CD4-positive, alpha-beta T cell treated with Interferon alpha-2 for 1 hour (primary cell): ENCODE data around the gene PCYOX1L.

ENCODE experiments used
- DNase-seq, 2 donors: peaks; one replicate each; pipeline ENCODE4 v3.0.0-alpha.2; 2020 to 2022

Gene PCYOX1L

GRCh38 chr5:149338364-149338763 lies 19.5 kb upstream of the PCYOX1L start:
- DNase-seq = no peak

GRCh38 chr5:149340920-149341319 lies 16.9 kb upstream of the PCYOX1L start:
- DNase-seq = no peak

- DNase-seq = no peak
These were observed 16.0 kb upstream of the PCYOX1L start for GRCh38 chr5:149341876-149342275.

DNA sequence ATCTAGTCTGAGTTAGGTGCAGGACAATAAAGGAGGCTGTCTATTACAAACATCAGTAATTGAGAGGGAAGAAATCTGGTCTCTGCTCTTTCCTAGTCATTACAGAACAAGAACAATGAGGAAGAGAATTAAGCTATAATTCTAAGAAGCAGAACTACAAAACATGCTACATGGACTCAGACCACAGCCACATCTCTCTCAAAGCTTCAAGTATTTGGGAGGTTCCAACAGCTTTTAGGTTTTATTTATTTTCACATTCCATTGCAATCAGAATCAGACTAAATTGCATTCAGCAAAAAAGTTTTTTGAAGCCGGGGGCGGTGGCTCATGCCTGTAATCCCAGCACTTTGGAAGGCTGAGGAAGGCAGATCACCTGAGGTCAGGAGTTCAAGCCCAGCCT lies 13.7 kb upstream of the PCYOX1L start:
- DNase-seq = no peak

DNA sequence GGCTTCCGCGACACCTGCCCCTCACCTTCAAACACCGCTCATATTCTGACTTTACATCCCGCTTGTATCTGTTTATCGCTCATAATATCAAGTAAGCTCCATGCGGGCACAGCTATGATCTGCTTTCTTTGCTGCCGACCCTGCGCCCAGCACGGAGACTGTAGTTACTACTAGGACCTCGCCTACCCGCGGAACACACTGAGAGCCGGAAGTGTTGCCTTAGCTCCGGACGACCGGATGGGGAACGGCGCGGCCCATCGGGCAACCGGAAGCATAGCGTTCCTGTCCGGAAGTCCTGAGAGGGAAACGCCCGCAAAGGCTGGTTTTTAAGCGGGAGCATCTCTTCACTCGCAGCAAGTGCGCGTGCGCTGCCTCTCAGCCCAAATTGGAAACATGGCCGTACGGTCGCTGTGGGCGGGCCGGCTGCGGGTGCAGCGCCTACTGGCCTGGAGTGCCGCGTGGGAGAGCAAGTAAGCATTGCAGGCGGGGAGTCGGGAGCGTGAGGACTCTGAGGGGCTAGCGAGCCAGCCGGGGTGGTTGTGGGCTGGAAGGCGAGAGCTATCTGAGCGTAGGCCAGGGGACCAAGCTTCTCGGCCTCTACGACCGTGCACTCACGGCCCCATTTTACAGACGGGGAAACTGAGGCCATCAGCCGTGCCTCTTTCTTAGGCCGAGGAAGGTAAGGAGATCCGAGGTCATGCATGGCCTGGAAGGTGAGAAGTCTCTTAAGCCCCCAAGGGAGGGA lies 12.5 kb upstream of the PCYOX1L start, which contains the start of gene GRPEL2:
TSS of gene GRPEL2 (plus strand) at position 353 of the 745 bp plus-strand sequence. CDS start at position 394, 41 bp downstream.
- DNase-seq = peak; percentile 89 to 91

- DNase-seq = peak in 1 of 2 donors; percentile 28
These were observed 12.0 kb upstream of the PCYOX1L start for GRCh38 chr5:149345892-149346222.

- DNase-seq = peak in 1 of 2 donors; percentile 77
These were observed 9.3 kb upstream of the PCYOX1L start for GRCh38 chr5:149348518-149348917.

DNA sequence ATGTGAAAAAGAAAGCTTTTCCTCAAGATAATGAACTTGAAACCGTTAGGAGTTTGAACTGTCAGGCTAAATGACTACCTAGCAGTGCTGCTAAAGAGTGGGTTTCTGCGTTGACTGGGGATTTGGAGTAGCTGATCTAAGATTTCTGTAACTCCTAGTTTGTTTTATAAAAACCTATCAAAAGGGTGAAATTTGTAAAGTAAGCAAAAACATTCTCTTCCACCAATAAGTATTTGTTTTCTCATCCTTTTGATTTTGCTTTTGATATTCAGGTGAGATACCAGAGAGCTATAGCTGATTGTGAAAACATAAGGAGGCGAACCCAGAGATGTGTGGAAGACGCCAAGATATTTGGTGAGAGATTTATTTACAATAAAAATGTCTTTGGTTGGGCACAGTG lies 8.5 kb upstream of the PCYOX1L start:
- no peak for DNase-seq

- no peak for DNase-seq
These were observed 5.7 kb upstream of the PCYOX1L start for GRCh38 chr5:149352169-149352568.

- no peak for DNase-seq
These were observed 3.9 kb upstream of the PCYOX1L start for GRCh38 chr5:149353911-149354310.

GRCh38 chr5:149355688-149356087 lies 2.2 kb upstream of the PCYOX1L start:
- no peak for DNase-seq

- no peak for DNase-seq
These were observed 1.5 kb upstream of the PCYOX1L start for GRCh38 chr5:149356391-149356790.

DNA sequence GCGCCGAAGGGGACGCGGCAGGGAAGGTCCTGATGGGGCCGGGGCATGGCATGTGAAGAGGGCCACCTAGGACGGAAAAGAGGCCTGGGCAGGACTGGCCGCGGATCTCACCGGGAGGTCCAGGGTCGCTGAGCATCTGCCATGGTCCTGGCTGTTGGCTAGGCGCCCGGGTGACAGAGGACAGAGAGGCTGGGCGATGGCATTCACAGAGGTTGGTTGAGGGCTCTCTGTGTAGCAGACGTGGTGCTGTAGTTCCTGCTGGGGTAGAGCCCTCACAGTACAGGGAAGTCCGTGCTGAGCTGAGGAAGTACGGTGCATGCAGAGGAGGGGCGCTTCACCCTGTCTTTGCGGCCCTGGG lies 427 bp downstream of the PCYOX1L start:
- DNase-seq = peak; percentile 20 to 54

- no peak for DNase-seq
These were observed 1.1 kb downstream of the PCYOX1L start for GRCh38 chr5:149358868-149359495.

DNA sequence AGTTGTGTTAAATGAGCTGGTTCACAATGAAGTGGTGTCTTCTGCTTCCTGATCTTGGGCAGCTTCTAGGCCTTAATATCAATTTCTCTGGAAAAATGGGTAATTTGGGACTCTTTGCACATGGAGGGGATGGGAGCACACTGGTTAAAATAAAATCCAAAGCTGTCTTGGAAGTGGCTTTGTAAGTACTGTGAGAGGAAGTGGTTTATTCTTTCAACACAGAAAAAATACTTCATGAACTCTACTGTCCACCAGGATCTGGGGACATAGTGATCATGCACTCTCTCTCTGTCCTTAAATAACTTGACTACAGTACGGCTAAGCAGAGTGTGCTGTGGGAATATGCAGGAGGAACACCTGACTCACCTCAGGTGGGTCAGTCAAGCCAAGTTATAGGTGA lies 2.4 kb downstream of the PCYOX1L start:
- no peak for DNase-seq

DNA sequence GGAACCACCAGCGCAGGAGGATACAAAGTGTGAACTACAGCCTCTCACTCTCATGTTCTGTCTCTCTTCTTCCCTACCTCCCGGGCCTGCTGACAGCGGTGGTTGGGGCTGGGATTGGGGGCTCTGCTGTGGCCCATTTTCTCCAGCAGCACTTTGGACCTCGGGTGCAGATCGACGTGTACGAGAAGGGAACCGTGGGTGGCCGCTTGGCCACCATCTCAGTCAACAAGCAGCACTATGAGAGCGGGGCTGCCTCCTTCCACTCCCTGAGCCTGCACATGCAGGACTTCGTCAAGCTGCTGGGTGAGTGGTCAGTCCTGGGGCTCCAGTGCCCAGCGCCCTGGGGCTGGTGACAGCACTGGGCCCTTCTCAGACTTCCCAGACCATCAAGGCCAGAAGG lies 4.7 kb downstream of the PCYOX1L start:
- DNase-seq = no peak

DNA sequence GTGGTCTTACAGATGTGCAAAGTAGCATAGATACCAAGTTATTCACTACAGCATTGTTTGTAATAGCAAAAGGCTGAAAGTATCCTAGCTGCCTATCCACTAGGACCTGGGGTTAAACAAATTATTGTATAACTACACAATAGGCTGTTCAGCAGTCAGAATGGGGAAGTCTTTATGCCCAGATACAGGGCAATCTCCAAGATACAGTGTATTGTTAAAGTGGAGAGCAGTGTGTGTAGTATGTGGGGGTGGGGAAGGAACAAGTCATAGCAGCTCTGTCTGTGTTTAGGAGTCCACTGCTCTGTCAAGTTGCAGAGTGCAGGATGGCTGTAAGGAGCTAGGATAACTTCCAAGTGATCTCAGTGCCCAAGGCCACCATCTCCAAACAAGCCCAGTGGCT lies 5.5 kb downstream of the PCYOX1L start:
- no peak for DNase-seq

- DNase-seq = no peak
These were observed 6.1 kb downstream of the PCYOX1L start for GRCh38 chr5:149363936-149364335.

- no peak for DNase-seq
These were observed 6.9 kb downstream of the PCYOX1L start for GRCh38 chr5:149364719-149365118.

DNA sequence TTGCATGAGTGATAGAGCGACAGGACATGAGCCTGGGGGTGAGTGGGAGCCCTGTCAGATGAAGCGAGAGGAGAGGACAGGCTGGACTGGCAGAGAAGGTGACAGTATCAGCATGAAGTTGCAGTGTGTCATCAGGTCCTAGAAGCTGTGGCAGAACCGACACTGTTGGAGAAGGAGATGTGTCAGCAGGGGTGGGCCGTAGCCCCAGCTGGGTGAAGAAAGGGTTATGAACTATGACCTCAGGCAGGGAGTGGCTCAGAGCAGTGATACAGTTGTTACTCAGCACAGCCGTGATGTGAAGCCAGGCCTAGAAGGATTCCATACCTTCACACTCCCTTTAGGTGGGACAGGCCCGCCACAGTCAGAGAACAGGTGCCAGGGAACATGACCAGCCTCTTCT lies 7.6 kb downstream of the PCYOX1L start:
- no peak for DNase-seq

DNA sequence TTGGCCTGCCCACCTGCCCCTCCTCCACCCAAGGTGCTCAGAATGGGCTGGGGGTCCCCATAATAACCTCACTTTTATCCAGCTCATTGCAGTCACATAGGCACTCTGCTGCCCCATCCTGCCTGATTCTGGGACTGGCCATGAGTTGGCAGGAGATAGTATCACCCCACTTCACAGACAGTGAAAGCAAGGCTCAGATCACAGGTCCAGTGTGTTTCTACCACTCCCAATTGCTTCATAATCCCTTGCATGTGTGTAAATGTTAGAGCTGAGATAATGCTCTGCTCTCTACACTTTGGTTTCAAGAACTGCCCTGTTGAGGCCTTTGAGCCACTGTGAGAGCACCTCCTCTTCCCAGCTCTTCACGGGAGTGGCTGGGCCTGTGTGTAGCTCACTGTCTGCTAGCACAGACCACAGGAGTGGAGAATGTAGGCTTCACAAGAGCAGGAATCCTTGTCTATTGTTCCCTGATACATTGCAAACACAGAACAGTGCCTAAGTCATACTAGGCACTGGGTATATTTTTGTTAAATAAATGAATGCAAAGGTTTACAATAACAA lies 8.4 kb downstream of the PCYOX1L start:
- no peak for DNase-seq

DNA sequence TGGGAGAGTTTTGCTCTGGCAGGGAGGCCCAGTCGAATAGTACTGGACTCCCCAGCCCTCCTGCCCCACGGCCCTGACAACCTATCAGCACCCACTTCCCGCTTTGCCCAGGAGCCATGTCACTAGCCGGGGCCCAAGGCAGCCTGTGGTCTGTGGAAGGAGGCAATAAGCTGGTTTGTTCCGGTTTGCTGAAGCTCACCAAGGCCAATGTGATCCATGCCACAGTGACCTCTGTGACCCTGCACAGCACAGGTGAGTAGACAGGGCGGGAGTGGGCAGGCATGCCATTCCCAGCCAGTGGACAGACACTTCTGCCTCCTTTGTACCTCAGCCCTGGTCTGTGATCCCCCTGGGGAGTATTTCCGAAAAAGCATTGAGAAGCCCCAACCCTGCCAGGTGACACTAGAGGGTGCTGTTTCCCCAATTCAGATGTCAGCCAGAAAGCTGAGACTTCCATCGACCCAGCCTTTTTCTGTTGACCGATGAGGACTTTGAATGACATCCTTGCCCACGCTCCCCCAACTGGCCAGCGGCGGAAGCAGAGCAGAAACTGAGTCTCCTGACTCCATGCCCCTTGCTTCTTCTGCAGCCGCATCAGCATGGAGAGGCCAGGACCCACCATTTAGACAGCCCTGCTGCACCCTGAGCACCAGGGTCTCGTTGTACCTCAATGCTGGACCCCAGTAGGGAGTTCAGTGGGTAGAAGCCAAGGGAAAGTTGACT lies 9.6 kb downstream of the PCYOX1L start:
- peak; percentile 48 to 62 for DNase-seq

GRCh38 chr5:149367972-149368645 lies 10.3 kb downstream of the PCYOX1L start:
- DNase-seq = no peak
